Neural cell (in vitro differentiated cells): ENCODE results near the gene TTC5.

ENCODE experiments used
- CTCF ChIP-seq: fragments of 450-650 bp; IDR thresholded peaks from 2 replicates; pipeline ENCODE4 v1.5.1; 2014; ENCODE audit warnings: antibody characterized with exemption, mild to moderate bottlenecking, moderate library complexity; ENCODE audit not compliant: poor library complexity, severe bottlenecking
- REST ChIP-seq: IDR thresholded peaks from 2 replicates; pipeline ENCODE4 v1.6.1; 2012; ENCODE audit warnings: borderline replicate concordance

- no peak for TF ChIP-seq CTCF
- no peak for TF ChIP-seq REST
Observed at GRCh38 chr14:20295067-20295466, 10.7 kb downstream of the TTC5 start.
